Activated CD8-positive, alpha-beta T cell treated with anti-CD3 and anti-CD28 coated beads for 36 hours (primary cell): ENCODE measurements around the gene TCL1B. TPM values are rescaled to one million over a fixed set of nuclear protein-coding genes. Genes with fewer than 3 reads are reported as not detected.

Source experiments
- ATAC-seq: fragments of 200-7000 bp; cut with Tn5 transposase; one replicate; pipeline ENCODE4 v1.10.0; 2021; ENCODE audit warnings: mild to moderate bottlenecking, moderate library complexity
- CTCF ChIA-PET: fragments of 350-600 bp; sonication (Branson Sonifier 250); formaldehyde crosslinking; loops from one replicate; lab custom pipeline; 2021; ENCODE audit warnings: antibody characterized with exemption; lab: Charles Lee
- POLR2A ChIA-PET: fragments of 350-600 bp; sonication (Branson Sonifier 250); formaldehyde crosslinking; loops from one replicate; lab custom pipeline; 2021; ENCODE audit warnings: antibody characterized with exemption; lab: Charles Lee
- DNase-seq: peaks from one replicate; pipeline ENCODE4 v3.0.0-alpha.2; 2020
- H3K27ac Mint-ChIP-seq: one replicate; pipeline ENCODE4 v1.8.0; 2021; ENCODE audit warnings: mild to moderate bottlenecking, mixed read lengths
- H3K27me3 Mint-ChIP-seq: one replicate; pipeline ENCODE4 v1.8.0; 2021; ENCODE audit warnings: mixed read lengths
- H3K36me3 Mint-ChIP-seq: one replicate; pipeline ENCODE4 v1.8.0; 2021; ENCODE audit warnings: low read depth, mixed read lengths
- H3K4me1 Mint-ChIP-seq: one replicate; pipeline ENCODE4 v1.8.0; 2021; ENCODE audit warnings: low read depth, mixed read lengths
- H3K4me3 Mint-ChIP-seq: one replicate; pipeline ENCODE4 v1.8.0; 2021; ENCODE audit warnings: mild to moderate bottlenecking, moderate library complexity, mixed read lengths
- H3K9me3 Mint-ChIP-seq: one replicate; pipeline ENCODE4 v1.8.0; 2021; ENCODE audit warnings: mixed read lengths
- CTCF ChIP-seq: fragments of 200-600 bp; IDR thresholded peaks from one replicate; pipeline ENCODE4 v1.8.0; 2022; ENCODE audit warnings: antibody characterized with exemption, mild to moderate bottlenecking
- intact Hi-C: fragments of 100-400 bp; cut with micrococcal nuclease; formaldehyde crosslinking; loops from one replicate; pipeline ENCODE4 v1.10.0; 2022
- total RNA-seq, 2 experiments: library from RNA; stranded (reverse); gene quantifications; one replicate each; pipeline ENCODE4 v1.2.3, GENCODE V29; 2021

Gene TCL1B
- not detected for total RNA-seq

GRCh38 chr14:95685978-95686922, at the start of gene TCL1B:
TCL1B (plus strand) TSS chr14:95686426; CDS start chr14:95686468, 42 bp downstream.
- POLR2A ChIA-PET = no interaction called here
- H3K27me3 Mint-ChIP-seq = peaks cover 4% of the 10 kb centered on the region
- no peak within 1 kb of the TSS for H3K27ac Mint-ChIP-seq
- CTCF ChIA-PET = interaction anchor here (1.1 kb wide), 1 partner anchor 126 kb away, joined by 3 read pairs; no protein-coding TSS in a partner anchor
- H3K9me3 Mint-ChIP-seq = no peaks in the 10 kb centered on the region
- no peak for TF ChIP-seq CTCF
- H3K36me3 Mint-ChIP-seq = no peaks in the 10 kb centered on the region
- DNase-seq (no peak), ATAC-seq (no peak)
- intact Hi-C loops = no loop called here
- H3K4me1 Mint-ChIP-seq = no peaks in the 10 kb centered on the region
- H3K4me3 Mint-ChIP-seq = no peak within 1 kb of the TSS

- H3K9me3 Mint-ChIP-seq = no peaks in the 10 kb centered on the region
- H3K4me3 Mint-ChIP-seq = no peak overlapping the region
- H3K4me1 Mint-ChIP-seq = no peaks in the 10 kb centered on the region
- ATAC-seq = no peak
- ChIA-PET POLR2A (no interaction called here), CTCF (no interaction called here)
- intact Hi-C loops = no loop called here
- no peak overlapping the region for H3K27ac Mint-ChIP-seq
- H3K27me3 Mint-ChIP-seq = peaks cover 8% of the 10 kb centered on the region
- H3K36me3 Mint-ChIP-seq = no peaks in the 10 kb centered on the region
- no peak for TF ChIP-seq CTCF
- DNase-seq = no peak
Observed at GRCh38 chr14:95644981-95645380, 41.2 kb upstream of the TCL1B start.

GRCh38 chr14:95645389-95645996, 40.7 kb upstream of the TCL1B start:
- no peaks in the 10 kb centered on the region for H3K36me3 Mint-ChIP-seq
- peaks cover 6% of the 10 kb centered on the region for H3K27me3 Mint-ChIP-seq
- H3K27ac Mint-ChIP-seq = no peak overlapping the region
- H3K9me3 Mint-ChIP-seq = no peaks in the 10 kb centered on the region
- no peak for TF ChIP-seq CTCF
- intact Hi-C loops = no loop called here
- no peak overlapping the region for H3K4me3 Mint-ChIP-seq
- DNase-seq = no peak
- no peaks in the 10 kb centered on the region for H3K4me1 Mint-ChIP-seq
- ChIA-PET POLR2A (no interaction called here), CTCF (no interaction called here)
- no peak for ATAC-seq

- Mint-ChIP-seq H3K4me1 (peaks cover 2% of the 10 kb centered on the region), H3K9me3 (no peaks in the 10 kb centered on the region), H3K36me3 (no peaks in the 10 kb centered on the region), H3K4me3 (no peak overlapping the region), H3K27me3 (peaks cover 6% of the 10 kb centered on the region), H3K27ac (no peak overlapping the region)
- intact Hi-C loops = no loop called here
- ATAC-seq (no peak), DNase-seq (no peak)
- ChIA-PET CTCF (no interaction called here), POLR2A (no interaction called here)
- TF ChIP-seq CTCF = no peak
Observed at GRCh38 chr14:95647926-95648325, 38.3 kb upstream of the TCL1B start.

GRCh38 chr14:95649230-95649629, 37.0 kb upstream of the TCL1B start:
- peaks cover 6% of the 10 kb centered on the region for H3K27me3 Mint-ChIP-seq
- DNase-seq (no peak), ATAC-seq (no peak)
- ChIA-PET POLR2A (no interaction called here), CTCF (no interaction called here)
- no peaks in the 10 kb centered on the region for H3K36me3 Mint-ChIP-seq
- peaks cover 2% of the 10 kb centered on the region for H3K4me1 Mint-ChIP-seq
- no peak overlapping the region for H3K4me3 Mint-ChIP-seq
- no peak for TF ChIP-seq CTCF
- H3K27ac Mint-ChIP-seq = no peak overlapping the region
- no peaks in the 10 kb centered on the region for H3K9me3 Mint-ChIP-seq
- intact Hi-C loops = no loop called here
